NCI-H1930 (cell line): ENCODE data around the gene C1QL4.
"Not testable (repeated sequence)": the region's sequence is repeated elsewhere in the genome, so short reads cannot be mapped to it uniquely, and the experiment has no call there.

Experiments used
- DNase-seq, 2 experiments: peaks; one replicate each; lab custom pipeline; 2025; lab: John Stamatoyannopoulos, UW

C1QL4 gene

DNA sequence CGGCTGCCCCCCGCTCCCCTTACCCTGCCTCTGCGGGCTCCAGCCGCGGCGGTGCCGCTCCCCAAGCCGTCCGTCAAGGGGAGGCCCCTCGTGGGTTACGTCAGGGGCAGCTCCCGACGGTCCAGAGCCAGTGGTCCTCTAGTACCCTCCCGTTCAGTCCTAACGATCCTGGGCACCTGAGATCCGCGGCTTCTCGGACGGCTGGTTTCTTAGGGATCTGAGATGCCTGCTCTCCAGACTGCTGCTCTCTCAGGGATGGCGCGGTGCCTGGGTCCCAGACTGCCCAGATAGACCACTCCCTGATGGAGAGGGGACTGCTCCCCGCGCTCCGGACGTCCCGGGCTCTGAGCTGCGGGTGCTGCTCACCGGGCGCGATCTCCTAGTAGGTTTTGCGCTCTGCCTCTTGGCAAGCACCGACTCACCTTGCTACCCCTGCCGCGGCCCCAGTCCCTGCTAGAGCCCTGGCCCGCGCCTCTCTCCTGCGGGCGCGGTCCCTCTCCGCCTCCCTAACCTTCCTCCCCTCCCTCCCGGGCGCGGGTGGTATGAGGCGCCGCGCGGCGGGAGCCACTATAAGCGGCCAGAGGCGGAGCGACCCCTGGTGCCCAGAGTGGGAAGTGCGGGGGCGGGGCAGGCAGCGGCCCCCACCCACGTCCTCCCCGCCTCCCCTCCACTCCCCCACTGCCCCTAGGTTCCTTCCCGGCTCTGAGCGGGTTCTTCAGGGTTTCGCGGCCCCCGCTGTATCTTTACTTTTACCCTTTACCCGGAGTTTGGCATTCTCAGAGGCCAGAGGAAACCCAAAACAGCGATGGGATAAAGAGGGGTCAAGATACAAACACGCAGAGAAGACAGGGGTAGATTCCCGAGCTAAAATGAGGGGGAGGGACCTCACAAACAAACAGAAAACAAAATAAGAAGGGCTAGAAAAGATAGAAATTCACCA lies at the start of gene C1QL4:
TSS of gene C1QL4 (minus strand) at position 544 of the 940 bp plus-strand sequence. CDS start 711 bp downstream, outside the sequence.
- DNase-seq = peak; percentile 65 to 76

DNA sequence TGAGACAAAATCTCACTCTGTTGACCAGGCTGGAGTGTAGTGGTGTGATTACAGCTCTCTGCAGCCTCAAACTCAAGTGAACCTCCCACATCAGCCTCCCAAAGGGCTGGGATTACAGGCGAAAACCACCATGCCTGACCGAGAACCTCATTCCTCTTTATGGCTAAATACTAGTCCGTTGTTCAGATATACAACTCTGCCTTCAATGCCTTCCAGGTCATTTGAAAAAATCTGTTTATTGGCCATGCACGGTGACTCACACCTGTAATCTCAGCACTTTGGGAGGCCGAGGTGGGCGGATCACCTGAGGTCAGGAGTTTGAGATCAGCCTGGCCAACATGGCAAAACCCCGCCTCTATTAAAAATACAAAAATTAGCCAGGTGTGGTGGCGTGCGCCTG lies 43.2 kb upstream of the C1QL4 start:
- DNase-seq = not testable (repeated sequence)

DNA sequence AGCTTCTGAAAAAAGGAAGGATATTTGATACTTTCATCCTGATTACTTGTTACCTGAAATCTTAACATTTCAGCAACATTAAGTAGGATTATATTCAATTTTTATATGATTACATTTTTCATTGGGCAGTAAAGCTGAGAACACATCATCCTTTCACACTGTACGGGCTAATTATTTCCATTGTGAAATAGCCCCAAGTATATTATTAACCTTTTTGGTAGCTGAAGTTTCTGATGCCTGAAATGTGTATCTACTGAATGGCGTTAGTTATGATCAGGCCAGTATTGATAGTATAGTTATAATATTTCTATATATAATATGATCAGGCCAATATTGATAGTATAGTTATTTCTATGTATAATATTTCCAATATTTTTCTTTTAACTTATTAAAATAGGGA lies 40.4 kb upstream of the C1QL4 start:
- DNase-seq = no peak

DNA sequence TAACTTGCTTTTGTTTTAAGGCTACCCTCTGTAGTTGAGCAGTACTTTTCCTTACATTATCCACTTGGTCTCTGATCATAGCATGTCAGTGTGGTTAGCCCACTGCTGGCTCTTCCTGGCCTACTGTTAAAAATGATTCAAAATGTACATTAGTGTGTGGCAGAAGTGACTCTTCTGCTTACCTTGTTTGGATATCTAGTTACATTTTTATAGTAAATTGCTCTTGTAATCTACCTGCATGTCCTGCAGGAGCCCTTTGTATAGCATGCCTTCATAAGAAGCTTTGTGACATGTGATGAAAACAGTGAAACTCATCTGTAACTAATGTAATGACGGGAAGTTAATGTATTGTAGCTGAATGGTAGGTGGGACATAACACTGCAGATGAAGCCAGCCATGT lies 38.4 kb upstream of the C1QL4 start:
- DNase-seq = no peak

DNA sequence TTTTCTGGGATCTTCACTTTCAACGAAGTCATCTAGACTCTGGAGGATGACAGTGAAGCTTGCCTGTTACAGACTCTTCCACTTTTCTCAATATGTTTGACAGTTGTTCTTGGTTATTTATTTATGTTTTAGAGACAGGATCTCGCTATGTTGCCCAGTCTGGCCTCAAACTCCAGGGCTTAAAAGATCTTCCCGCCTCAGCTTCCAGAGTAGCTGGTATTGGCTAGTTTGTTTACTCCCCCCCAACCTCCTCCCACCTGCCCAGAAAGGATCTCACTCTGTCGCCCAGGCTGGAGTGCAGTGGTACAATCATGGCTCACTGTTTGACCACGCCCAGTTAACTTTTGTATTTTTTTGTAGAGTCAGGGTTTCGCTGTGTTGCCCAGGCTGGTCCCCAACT lies 33.6 kb upstream of the C1QL4 start:
- DNase-seq = no peak

DNA sequence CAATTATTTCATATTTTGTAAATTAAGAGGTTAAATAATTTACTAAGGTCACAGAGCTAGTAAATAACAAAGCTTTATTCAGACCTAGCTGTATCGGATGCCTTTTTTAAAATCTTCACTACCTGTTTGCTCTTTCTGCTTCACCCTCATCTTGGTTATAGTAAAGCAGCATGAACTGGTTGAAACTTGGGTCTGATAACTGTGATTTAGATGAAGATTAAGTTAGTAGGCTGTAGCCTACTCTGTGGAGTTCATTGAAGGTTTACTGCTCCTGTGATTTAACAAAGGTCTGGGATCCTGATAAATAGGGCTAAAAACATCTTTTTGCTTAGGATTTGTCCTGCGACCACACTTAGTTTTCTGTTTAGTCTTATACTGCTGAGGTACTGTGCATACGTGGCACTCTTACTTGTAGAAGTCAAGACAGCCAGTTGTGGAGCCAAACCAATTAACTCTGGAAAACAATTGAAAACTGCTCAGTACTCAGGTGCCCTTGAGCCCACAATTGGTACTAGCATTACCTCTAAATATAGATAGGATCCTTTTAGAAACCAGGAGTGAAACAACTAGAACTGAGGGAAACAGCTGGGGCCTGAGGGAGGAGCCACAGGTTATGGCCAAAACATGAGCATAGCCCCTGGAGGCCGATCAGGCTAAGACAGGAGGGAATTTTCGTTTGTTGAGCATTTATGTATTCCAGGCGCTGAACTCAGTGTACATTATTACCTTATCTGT lies 32.6 kb upstream of the C1QL4 start:
- DNase-seq = no peak

DNA sequence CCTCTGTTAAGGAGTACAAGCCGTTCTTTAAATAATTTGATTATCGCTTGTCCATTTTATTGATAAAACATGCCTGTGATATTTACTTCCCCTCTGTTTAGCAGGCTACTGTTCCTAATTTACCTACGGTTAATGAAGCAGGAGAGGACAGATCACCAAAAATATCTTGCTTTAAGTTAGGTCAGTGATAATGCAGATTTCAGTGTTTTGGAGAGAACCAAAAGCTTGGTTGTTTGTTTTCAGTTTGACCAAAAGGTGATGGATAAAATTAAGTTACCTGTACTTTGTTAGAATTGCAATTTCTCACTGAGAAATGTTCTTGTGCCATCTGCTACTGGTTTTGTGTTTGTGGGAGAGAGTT lies 31.2 kb upstream of the C1QL4 start:
- no peak for DNase-seq

DNA sequence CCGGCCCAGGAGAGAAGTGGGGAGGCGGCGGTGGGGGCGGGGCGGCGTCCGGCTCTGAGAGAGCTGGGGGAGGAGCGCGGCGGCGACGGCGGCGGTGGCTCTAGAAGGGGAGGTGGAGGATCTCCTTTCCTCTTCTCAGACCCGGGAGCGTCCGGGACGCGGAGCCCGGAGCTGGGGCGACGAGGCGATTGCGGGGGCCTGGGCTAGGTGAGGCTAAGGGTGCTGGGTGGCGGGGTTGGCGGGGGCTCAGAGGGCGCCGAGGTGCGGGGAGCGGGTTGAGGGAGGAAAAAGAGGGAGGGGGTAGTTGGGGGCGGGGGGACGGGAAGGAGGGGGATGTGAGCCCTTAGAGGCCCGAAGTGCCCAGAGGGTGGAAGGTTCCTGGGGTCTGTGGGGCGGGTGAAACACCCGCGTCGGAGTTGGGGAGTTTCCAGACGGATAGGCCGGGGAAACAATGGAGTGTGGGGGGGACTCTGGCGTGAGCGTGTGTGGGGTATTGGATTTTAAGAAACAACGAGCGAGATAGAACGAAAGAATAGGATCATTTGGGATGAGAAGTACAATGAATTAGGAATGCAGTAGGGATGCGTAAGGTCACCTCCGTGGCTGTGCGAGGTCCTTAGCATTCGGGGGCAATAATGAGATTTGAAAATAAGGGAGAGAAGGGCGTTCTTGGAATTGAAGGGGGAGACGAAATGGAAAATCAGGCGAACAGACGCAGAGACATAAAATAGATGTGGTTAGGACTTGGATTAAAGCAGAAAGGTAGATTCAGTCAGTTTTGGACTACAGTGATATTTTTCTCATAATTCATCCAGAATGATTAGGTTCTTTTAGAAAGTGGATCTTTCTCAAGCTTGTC lies 30.6 kb upstream of the C1QL4 start, which contains the start of gene SPATS2:
TSS of gene SPATS2 (plus strand) at position 82 of the 859 bp plus-strand sequence. CDS start 93,551 bp downstream, outside the sequence.
- DNase-seq = no peak

DNA sequence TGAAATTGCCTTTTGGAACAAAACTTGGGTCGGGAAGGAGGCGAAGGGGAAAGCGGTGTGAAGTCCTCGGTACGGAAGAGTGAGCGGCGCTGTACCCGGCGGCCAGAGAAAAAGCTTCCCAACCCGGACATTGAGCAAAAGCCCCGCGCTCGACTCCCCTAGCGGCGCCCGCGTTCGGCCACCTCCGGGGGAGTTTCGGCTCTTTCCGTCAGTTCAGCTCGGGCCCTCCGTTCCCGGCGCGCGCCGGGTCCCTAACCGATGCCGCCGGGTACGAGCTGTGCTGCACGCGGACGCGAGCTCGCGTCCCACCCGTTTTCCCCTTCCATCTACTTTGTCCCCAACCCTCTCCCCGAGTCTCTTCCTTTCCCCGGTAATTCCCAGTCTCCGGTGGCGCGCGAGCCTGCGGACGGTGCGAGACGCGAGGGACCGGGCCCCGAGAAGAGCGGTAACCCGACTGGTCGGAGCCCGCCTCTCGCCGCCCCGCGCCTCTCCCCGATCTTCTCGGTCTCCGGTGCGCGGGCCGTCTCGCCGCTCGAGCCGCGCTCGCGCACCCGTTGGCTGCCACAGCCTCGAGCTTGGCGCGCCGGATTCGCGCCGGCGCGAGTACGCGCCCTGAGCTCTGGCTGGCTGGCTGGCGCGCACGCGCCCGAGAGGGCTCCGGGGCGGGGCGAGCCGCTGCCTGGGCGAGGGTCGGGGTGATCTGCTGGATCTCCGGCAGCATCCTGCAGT lies 29.8 kb upstream of the C1QL4 start:
- DNase-seq = peak; percentile 85 to 88

DNA sequence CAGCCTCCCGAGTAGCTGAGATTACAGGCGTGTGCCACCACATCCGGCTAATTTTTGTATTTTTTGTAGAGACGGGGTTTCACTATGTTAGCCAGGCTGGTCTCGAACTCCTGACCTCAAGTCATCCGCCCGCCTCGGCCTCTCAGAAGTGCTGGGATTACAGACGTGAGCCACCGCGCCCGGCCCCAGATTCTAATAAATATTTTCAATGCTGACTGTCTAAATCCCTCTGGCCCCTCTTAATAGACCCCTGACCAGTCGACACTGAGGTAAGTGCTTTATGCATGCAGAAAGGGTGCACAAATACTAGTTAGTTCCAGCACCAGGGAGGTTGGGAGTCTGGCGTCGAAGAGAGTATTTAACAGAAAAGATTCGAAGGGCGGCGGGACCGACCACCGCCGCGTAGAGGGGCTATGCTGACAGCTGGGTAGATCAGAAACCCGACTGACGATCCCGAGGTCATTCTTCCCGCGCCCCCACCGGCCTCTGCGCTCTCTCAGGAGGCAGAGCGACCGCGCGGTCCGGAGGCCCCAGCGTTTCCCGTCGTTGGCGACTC lies 29.2 kb upstream of the C1QL4 start:
- no peak for DNase-seq

DNA sequence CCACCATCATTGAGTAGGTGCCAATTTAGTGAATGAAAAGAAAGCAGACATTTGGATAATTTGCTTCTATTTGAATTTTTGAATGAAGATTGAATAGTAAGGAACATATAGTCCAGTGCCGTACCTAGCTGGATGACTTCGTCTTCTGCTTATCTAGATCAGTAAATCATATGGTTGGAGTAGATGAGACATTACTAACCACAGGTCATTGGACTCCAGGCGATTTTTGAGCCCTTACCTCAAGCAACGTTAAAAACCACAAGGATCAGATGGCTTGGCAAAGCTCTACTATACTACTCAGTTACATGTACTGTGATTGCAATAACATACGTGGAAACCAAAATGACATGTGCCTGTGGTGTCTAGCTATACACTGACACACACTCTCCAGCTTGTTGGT lies 28.6 kb upstream of the C1QL4 start:
- no peak for DNase-seq

DNA sequence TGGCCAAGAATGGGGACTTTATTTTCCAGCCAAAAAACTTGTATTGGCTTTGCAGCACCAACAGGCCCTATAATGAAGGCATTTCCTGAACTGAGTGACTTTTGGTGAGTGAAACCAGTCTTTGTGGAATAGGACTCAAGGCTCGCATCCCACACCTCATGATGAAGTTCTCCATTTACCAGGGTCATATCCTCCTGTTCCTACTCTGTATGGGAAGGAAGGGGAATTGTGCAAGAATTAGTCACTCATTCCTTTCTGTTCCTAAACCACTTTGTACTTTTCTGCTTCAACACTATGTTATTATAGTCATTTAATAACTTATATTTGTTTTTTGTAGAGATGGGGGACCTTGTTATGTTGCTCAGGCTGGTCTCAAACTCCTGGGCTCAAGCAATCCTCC lies 28.0 kb upstream of the C1QL4 start:
- no peak for DNase-seq

DNA sequence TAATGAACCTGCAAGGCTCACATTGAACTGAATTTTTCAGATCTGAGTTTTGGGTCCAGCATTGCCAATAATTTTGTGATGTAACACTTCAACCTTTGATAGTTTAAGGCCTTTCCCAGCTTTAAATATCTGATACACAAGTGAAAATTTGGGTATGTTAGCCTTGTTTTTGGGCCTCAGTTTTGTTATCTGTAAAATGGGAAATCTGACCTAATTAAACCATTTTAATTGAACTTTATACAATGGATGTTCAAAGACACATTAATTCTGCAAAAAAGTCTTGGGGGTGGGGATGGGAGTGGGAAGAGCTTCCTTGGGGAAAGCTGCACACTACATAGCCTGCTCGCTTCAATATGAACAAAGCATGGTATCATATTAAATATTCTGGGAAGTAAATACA lies 25.1 kb upstream of the C1QL4 start:
- no peak for DNase-seq

DNA sequence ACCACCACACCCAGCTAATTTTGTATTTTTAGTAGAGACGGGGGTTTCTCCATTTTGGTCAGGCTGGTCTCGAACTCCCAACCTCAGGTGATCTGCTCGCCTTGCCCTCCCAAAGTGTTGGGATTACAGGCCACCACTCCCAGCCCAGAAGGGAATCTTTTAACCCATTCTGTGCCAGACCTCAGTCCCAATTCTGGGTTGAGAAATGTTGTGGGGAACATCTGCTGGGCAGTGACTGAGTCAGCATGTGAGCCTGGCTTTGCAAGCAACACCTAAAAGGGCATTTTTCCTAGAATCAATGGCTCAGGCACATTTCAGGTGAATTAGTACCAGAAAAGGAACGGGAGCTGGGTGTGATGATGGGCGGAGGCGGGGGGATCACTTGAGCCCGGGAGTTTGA lies 22.7 kb upstream of the C1QL4 start:
- DNase-seq = no peak

DNA sequence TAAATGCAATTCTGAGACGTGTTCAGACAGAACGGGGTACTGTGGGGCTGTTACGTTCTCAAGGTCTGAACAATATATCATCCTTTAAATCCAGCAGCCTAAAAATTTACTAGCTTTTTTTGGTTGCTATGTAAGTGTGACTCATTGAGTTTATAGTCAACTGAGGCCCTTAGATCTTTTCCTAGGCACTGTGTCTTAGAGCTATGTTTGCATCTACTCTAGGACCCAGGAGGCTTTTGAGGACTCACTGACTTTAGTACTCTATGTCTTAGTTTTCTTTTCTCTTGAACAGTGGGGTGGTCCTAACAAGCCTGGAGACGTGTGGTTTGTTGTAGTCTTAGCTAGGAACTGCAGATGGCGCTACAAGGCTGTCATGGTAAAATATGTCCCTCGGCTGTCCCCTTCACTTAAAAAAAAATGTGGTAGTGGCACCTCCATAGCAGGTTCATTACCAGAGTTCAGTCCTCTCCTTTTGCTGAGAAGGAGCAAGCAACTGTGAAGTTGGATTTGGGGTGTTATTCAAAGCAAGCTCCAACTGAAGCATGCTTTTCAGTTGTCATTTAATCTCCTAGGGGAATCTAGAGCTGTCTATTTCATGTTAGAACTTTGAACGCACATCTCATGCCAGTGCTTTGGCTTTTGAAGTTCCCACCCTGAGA lies 21.6 kb upstream of the C1QL4 start:
- DNase-seq = peak; percentile 33 to 67

DNA sequence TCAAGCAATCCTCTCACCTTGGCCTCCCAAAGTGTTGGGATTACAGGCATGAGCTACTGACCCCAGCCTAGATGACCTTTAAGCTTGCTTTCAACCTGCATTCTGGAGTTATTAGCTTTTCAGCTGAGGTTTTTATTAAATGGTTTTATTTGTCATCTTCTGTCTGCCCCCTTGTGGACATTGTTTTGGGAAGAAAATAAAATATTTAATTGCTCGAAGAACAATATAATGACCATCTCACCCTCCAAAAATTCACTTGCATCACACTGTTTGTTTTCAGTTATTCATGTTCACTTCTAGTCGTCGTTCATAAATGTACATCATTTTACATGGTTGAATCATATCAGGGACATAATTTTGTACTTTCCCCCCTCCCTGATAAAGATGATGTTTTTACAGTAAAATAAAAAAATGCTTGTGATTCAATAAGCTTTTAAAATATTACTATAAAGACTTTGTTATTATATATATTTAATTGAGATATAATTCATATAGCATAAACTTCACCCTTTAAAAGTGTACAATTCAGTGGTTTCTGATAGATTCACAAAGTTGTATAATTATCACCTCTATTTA lies 20.2 kb upstream of the C1QL4 start:
- DNase-seq = no peak

DNA sequence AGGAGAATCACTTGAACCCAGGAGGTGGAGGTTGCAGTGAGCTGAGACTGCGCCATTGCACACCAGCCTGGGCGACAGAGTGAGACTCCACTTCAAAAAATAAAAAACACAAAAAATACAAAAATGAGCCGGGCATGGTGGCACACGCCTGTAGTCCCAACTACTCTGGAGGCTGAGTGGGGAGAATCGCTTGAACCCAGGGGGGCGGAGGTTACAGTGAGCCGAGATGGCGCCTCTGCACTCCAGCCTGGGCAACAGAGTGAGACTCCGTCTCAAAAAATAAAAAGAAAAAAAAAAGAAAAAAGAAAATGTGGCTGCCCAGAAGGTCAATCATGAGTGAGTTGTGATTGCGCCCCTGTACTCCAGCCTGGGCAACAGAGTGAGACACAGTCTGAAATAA lies 18.9 kb upstream of the C1QL4 start:
- DNase-seq = no peak

DNA sequence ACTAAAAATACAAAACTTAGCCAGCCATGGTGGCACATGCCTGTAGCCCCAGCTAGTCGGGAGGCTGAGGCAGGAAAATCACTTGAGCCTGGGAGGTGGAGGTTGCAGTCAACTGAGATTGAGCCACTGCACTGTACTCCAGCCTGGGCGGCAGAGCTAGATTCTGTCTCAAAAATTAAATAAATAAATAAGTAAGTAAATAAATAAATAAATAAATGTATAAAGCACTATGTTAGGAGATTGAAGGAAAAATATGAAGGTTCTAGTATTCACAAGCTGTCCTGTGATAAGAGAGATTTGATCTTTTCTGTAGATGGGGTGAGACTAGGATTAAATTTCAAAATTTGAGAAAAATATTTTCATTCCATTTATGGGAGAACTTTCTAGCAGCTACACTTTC lies 15.4 kb upstream of the C1QL4 start:
- DNase-seq = no peak

DNA sequence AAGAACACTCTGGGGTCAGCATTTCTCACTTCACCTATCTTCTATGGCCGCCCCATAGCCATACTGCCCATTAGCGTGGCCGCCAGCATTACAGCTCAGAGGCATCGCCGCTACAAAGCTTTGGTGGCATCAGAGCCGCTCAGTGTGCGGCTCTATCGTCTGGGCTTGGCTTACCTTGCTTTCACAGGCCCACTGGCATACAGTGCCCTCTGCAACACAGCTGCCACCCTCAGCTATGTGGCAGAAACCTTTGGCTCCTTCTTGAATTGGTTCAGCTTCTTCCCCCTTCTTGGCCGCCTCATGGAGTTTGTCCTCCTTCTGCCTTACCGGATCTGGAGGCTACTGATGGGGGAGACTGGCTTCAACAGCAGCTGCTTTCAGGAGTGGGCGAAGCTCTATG lies 12.3 kb upstream of the C1QL4 start:
- DNase-seq = no peak

DNA sequence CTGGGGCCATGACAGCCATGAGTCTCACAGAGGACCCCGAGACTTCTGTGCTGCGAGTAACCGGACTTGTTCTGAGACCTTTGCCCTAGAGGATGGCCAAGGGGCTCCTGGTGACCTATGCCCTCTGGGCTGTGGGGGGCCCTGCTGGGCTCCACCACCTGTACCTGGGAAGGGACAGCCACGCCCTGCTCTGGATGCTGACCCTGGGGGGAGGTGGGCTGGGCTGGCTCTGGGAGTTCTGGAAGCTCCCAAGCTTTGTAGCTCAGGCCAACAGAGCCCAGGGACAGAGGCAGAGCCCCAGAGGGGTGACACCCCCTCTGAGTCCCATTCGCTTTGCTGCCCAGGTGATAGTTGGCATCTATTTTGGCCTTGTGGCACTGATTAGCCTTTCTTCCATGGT lies 11.8 kb upstream of the C1QL4 start:
- no peak for DNase-seq
